H1 (cell line): ENCODE measurements around the gene MLPH. TPM values are rescaled to one million over a fixed set of nuclear protein-coding genes. Genes with fewer than 3 reads are reported as not detected.

Source experiments
- CTCF ChIA-PET: fragments of 300-600 bp; sonication (Branson Sonifier 250); formaldehyde crosslinking; loops from one replicate; lab custom pipeline; 2021; ENCODE audit not compliant: partially characterized antibody; lab: Charles Lee
- POLR2A ChIA-PET: fragments of 300-600 bp; sonication (Branson Sonifier 250); formaldehyde crosslinking; loops from one replicate; lab custom pipeline; 2021; ENCODE audit warnings: inconsistent platforms; ENCODE audit not compliant: partially characterized antibody; lab: Charles Lee
- DNase-seq, 2 experiments: peaks; one replicate each; pipeline versions ENCODE4 v3.0.0 to v3.0.0-alpha.2; 2010 to 2022; ENCODE audit warnings: low spot score in 2 of 2, low read depth in 1 of 2, mixed read lengths in 1 of 2
- FAIRE-seq: peaks from 2 replicates; lab custom pipeline; 2011; peaks lifted over from hg19 to GRCh38; lab: Jason Lieb, UNC
- H2AFZ ChIP-seq: 2 replicates; pipeline ENCODE4 v1.8.1; 2012; ENCODE audit warnings: low read length, inconsistent platforms
- H2AK5ac ChIP-seq: 2 replicates; pipeline ENCODE4 v1.6.1; 2013; ENCODE audit warnings: low read depth, low read length
- H2BK120ac ChIP-seq: replicated peaks from 2 replicates; pipeline ENCODE3; 2013; ENCODE audit warnings: low read depth, low read length, inconsistent platforms
- H2BK12ac ChIP-seq: 2 replicates; pipeline ENCODE4 v1.6.1; 2013; ENCODE audit warnings: low read depth, low read length
- H2BK15ac ChIP-seq: 2 replicates; pipeline ENCODE4 v1.6.1; 2013; ENCODE audit warnings: low read length
- H2BK20ac ChIP-seq: 2 replicates; pipeline ENCODE4 v1.6.1; 2013; ENCODE audit warnings: low read length
- H2BK5ac ChIP-seq: 2 replicates; pipeline ENCODE4 v1.6.1; 2013; ENCODE audit warnings: low read depth, low read length
- H3K14ac ChIP-seq: 2 replicates; pipeline ENCODE4 v1.6.1; 2013; ENCODE audit warnings: inconsistent platforms; ENCODE audit not compliant: insufficient read length
- H3K18ac ChIP-seq: 2 replicates; pipeline ENCODE4 v1.6.1; 2013; ENCODE audit warnings: low read length; ENCODE audit errors: extremely low read depth
- H3K23ac ChIP-seq: 2 replicates; pipeline ENCODE4 v1.6.1; 2013; ENCODE audit warnings: inconsistent platforms; ENCODE audit not compliant: insufficient read length
- H3K23me2 ChIP-seq: 2 replicates; pipeline ENCODE4 v1.6.1; 2013; ENCODE audit warnings: low read depth, low read length
- H3K27ac ChIP-seq: 2 replicates; pipeline ENCODE4 v1.6.1; 2011; ENCODE audit warnings: low read depth, low read length, inconsistent platforms
- H3K27me3 ChIP-seq, 4 experiments: replicated peaks in 1 of 4; 1 replicate in 1 of 4; 2 replicates in 3 of 4; pipeline versions ENCODE4 v1.6.1 to v1.8.1; 2011 to 2013; ENCODE audit warnings: low read length in 3 of 4, mild to moderate bottlenecking in 3 of 4, inconsistent platforms in 2 of 4, mixed read lengths in 2 of 4, moderate library complexity in 1 of 4; ENCODE audit not compliant: control insufficient read depth in 3 of 4, insufficient read depth in 3 of 4; ENCODE audit errors: extremely low read depth in 1 of 4
- H3K36me3 ChIP-seq, 4 experiments: 2 replicates each; pipeline versions ENCODE4 v1.6.1 to v1.8.1; 2011 to 2013; ENCODE audit warnings: mild to moderate bottlenecking in 4 of 4, low read length in 3 of 4, moderate library complexity in 2 of 4, control low read depth in 1 of 4, inconsistent platforms in 1 of 4; ENCODE audit not compliant: insufficient read depth in 4 of 4, control insufficient read depth in 2 of 4
- H3K4ac ChIP-seq: replicated peaks from 2 replicates; pipeline ENCODE3; 2013; ENCODE audit warnings: low read length, low read depth, mixed read lengths, inconsistent platforms; ENCODE audit not compliant: insufficient read length
- H3K4me1 ChIP-seq, 4 experiments: replicated peaks in 1 of 4; 1 replicate in 1 of 4; 2 replicates in 3 of 4; pipeline versions ENCODE4 v1.6.1 to v1.8.1; 2011 to 2013; ENCODE audit warnings: low read length in 3 of 4, inconsistent platforms in 2 of 4, mixed read lengths in 1 of 4; ENCODE audit not compliant: insufficient read depth in 4 of 4, control insufficient read depth in 3 of 4
- H3K4me2 ChIP-seq, 2 experiments: 2 replicates each; pipeline versions ENCODE4 v1.6.1 to v1.8.1; 2011 to 2013; ENCODE audit warnings: low read depth in 2 of 2, low read length in 2 of 2, control low read depth in 1 of 2, inconsistent platforms in 1 of 2, mild to moderate bottlenecking in 1 of 2; ENCODE audit not compliant: insufficient read depth in 1 of 2
- H3K4me3 ChIP-seq, 4 experiments: fragments of 200-600, 300-600 bp in 1 of 4; sonication (generic), shearing (Covaris generic), sonication (Bioruptor Twin) in 1 of 4; 2 replicates each; pipeline versions ENCODE4 v1.5.1 to v1.8.1; 2011 to 2016; ENCODE audit warnings: low read length in 4 of 4, low read depth in 3 of 4, control low read depth in 2 of 4, inconsistent platforms in 2 of 4, mild to moderate bottlenecking in 2 of 4, mixed read lengths in 1 of 4, moderate library complexity in 1 of 4; ENCODE audit not compliant: insufficient read depth in 2 of 4; ENCODE audit errors: extremely low read depth in 1 of 4
- H3K56ac ChIP-seq: replicated peaks from 2 replicates; pipeline ENCODE3; 2013; ENCODE audit warnings: low read depth, mild to moderate bottlenecking, mixed read lengths, low read length, inconsistent platforms; ENCODE audit not compliant: insufficient read length
- H3K79me1 ChIP-seq: 2 replicates; pipeline ENCODE4 v1.6.1; 2013; ENCODE audit warnings: low read depth, low read length, control low read depth
- H3K79me2 ChIP-seq, 2 experiments: 2 replicates each; pipeline versions ENCODE4 v1.6.1 to v1.8.1; 2012 to 2013; ENCODE audit warnings: low read length in 2 of 2, mild to moderate bottlenecking in 2 of 2, inconsistent platforms in 1 of 2; ENCODE audit not compliant: insufficient read depth in 2 of 2, control insufficient read depth in 1 of 2
- H3K9ac ChIP-seq, 4 experiments: replicated peaks in 1 of 4; 1 replicate in 1 of 4; 2 replicates in 3 of 4; pipeline versions ENCODE4 v1.6.1 to v1.8.1; 2011 to 2013; ENCODE audit warnings: low read depth in 3 of 4, low read length in 3 of 4, control low read depth in 2 of 4, mild to moderate bottlenecking in 2 of 4, moderate library complexity in 2 of 4, inconsistent platforms in 1 of 4; ENCODE audit errors: extremely low read depth in 1 of 4
- H3K9me3 ChIP-seq, 2 experiments: 2 replicates each; pipeline versions ENCODE4 v1.6.1 to v1.8.1; 2012 to 2013; ENCODE audit warnings: mild to moderate bottlenecking in 2 of 2, moderate library complexity in 2 of 2, control low read depth in 1 of 2, inconsistent platforms in 1 of 2, low read depth in 1 of 2, low read length in 1 of 2, mixed read lengths in 1 of 2; ENCODE audit not compliant: insufficient read depth in 2 of 2
- H4K20me1 ChIP-seq, 2 experiments: replicated peaks in 1 of 2; 2 replicates each; pipeline versions ENCODE3 to v1.8.1; 2011 to 2013; ENCODE audit warnings: inconsistent platforms in 2 of 2, low read length in 2 of 2, mild to moderate bottlenecking in 1 of 2; ENCODE audit not compliant: insufficient read depth in 2 of 2, control insufficient read depth in 1 of 2
- H4K5ac ChIP-seq: 2 replicates; pipeline ENCODE4 v1.6.1; 2013; ENCODE audit warnings: low read length, low read depth, mixed read lengths, inconsistent platforms; ENCODE audit not compliant: insufficient read length
- H4K8ac ChIP-seq: 2 replicates; pipeline ENCODE4 v1.8.0; 2013; ENCODE audit warnings: mild to moderate bottlenecking, moderate library complexity, low read length, inconsistent platforms; ENCODE audit not compliant: insufficient read depth; ENCODE audit errors: extremely low read depth
- H4K91ac ChIP-seq: replicated peaks from 2 replicates; pipeline ENCODE3; 2013; ENCODE audit warnings: low read length, mixed read lengths, inconsistent platforms; ENCODE audit not compliant: insufficient read length
- ATF2 ChIP-seq: IDR thresholded peaks from 2 replicates; pipeline ENCODE4 v1.6.1; 2012; ENCODE audit warnings: low read length, inconsistent platforms
- CBX8 ChIP-seq: fragments of 300-800, 300-1000 bp; sonication (generic); IDR thresholded peaks from 2 replicates; pipeline ENCODE4 v1.7.1; 2016; ENCODE audit warnings: low read depth, low read length, borderline replicate concordance
- JUND ChIP-seq: IDR thresholded peaks from 2 replicates; pipeline ENCODE4 v1.6.1; 2011; ENCODE audit warnings: mild to moderate bottlenecking, improper control_type of control experiment, low read length
- RBBP5 ChIP-seq: IDR thresholded peaks from 2 replicates; pipeline ENCODE4 v1.7.1; 2012; ENCODE audit warnings: low read depth, mild to moderate bottlenecking, inconsistent platforms, low read length, moderate library complexity, borderline replicate concordance
- SAP30 ChIP-seq: fragments of 300-600 bp; sonication (generic); IDR thresholded peaks from 2 replicates; pipeline ENCODE4 v1.7.1; 2012; ENCODE audit warnings: low read length, moderate library complexity, mild to moderate bottlenecking, inconsistent platforms; ENCODE audit not compliant: insufficient read depth, insufficient replicate concordance
- SRF ChIP-seq: IDR thresholded peaks from 2 replicates; pipeline ENCODE4 v1.6.1; 2011; ENCODE audit warnings: mild to moderate bottlenecking, low read depth, low read length, moderate library complexity
- WGBS, 2 experiments: shearing (Covaris generic) in 1 of 2; methylation state at CpG; one replicate each; pipeline versions ENCODE4 v1.1.6 to v1.1.7; 2013 to 2015; ENCODE audit warnings: low lambda C conversion rate in 2 of 2, mixed read lengths in 2 of 2, inconsistent platforms in 1 of 2, low coverage in 1 of 2, missing lambda C conversion rate in 1 of 2; ENCODE audit not compliant: insufficient replicate concordance in 2 of 2, insufficient coverage in 1 of 2, insufficient read length in 1 of 2; ENCODE audit errors: extremely low coverage in 1 of 2, missing lambda C conversion rate in 1 of 2; 5-methylcytosine and 5-hydroxymethylcytosine counted together
- polyA plus RNA-seq, 7 experiments: library from polyadenylated mRNA; depleted of rRNA in 3 of 7; stranded (reverse) in 5 of 7; unstranded in 2 of 7; fragments of >200 nt in 5 of 7; fragments of 200-250 nt in 2 of 7; gene quantifications; 1 replicate in 5 of 7; 2 replicates in 1 of 7; 4 replicates in 1 of 7; pipeline versions ENCODE4 v1.2.1 to v1.2.3, GENCODE V29; 2011 to 2013; ENCODE audit warnings: missing spikeins in 2 of 7, mixed read lengths in 2 of 7
- total RNA-seq: library from RNA; stranded (reverse); fragmentation: NEBNext Ultra II Directional; extraction: Animal tissue kit (Norgen Biotek cat#: 25700); gene quantifications from 2 replicates; pipeline ENCODE4 v1.2.1, GENCODE V29; 2021
- TF ChIP-seq, protein P1 (sequence below): IDR thresholded peaks from 2 replicates; pipeline ENCODE4 v1.6.1; 2011; ENCODE audit warnings: low read length, improper control_type of control experiment

MLPH gene
- total and polyA plus RNA-seq, 2 of the 8 experiments (the other 6 are each of a cell fraction or from before 2014, with no cell fraction given): 12.7 to 17.0 TPM

GRCh38 chr2:237500681-237501424, 13.8 kb downstream of the MLPH start:
- Histone ChIP-seq H3K4me2 (no peak overlapping the region), H3K56ac (no peak overlapping the region), H3K79me2 (no peaks in the 10 kb centered on the region), H2BK20ac (0 out of 2 replicates have a peak overlapping the region, but pooled peaks have one; percentile 75), H3K18ac (no peak overlapping the region), H2BK15ac (no peak overlapping the region), H4K91ac (no peak overlapping the region), H3K23ac (no peak overlapping the region), H2BK5ac (peak overlapping the region; percentile 84), H3K23me2 (peaks cover 1% of the 10 kb centered on the region; the same call in 1 of the 2 replicates), H4K8ac (no peak overlapping the region), H3K79me1 (no peaks in the 10 kb centered on the region; the same call in 1 of the 2 replicates), H3K4me1 (peaks cover 0 to 4% (median 0%) of the 10 kb centered on the region in 4 experiments; a peak in 5 of 7 replicates), H3K4me3 (no peak overlapping the region), H3K9me3 (peaks cover 0 to 3% of the 10 kb centered on the region in 2 experiments; a peak in 1 of 4 replicates), H2AFZ (no peak overlapping the region), H4K20me1 (no peaks in the 10 kb centered on the region), H3K9ac (no peak overlapping the region), H3K14ac (no peak overlapping the region), H3K4ac (no peak overlapping the region), H3K27me3 (no peaks in the 10 kb centered on the region), H2AK5ac (0 out of 2 replicates have a peak overlapping the region, but pooled peaks have one; percentile 82), H2BK12ac (0 out of 2 replicates have a peak overlapping the region, but pooled peaks have one; percentile 39), H3K36me3 (no peaks in the 10 kb centered on the region; a peak in 1 of 8 replicates), H4K5ac (no peak overlapping the region), H2BK120ac (no peak overlapping the region), H3K27ac (no peak overlapping the region)
- WGBS, 2 experiments: 90% methylated on average over 13 of the region's 13 CpGs; no CpG with 5 or more reads in 1 of the 2 experiments
- FAIRE-seq: no peak
- CTCF ChIA-PET: interaction anchor here (1.0 to 9.1 kb wide), 7 partner anchors 9 to 112 kb away, joined by 3 to 78 read pairs (median 5); no protein-coding TSS in a partner anchor
- POLR2A ChIA-PET: interaction anchor here (0.8 to 1.0 kb wide), 3 partner anchors 9 to 13 kb away, joined by 3 read pairs; partner anchors contain the start of gene MLPH
- peak in 1 of 2 experiments; percentile 53 for DNase-seq
- TF ChIP-seq SAP30 (no peak), CBX8 (no peak), JUND (no peak), SRF (no peak), ATF2 (no peak), RBBP5 (no peak)
- TF ChIP-seq, protein P1, sequence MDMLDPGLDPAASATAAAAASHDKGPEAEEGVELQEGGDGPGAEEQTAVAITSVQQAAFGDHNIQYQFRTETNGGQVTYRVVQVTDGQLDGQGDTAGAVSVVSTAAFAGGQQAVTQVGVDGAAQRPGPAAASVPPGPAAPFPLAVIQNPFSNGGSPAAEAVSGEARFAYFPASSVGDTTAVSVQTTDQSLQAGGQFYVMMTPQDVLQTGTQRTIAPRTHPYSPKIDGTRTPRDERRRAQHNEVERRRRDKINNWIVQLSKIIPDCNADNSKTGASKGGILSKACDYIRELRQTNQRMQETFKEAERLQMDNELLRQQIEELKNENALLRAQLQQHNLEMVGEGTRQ: no peak
